Neural cell (in vitro differentiated cells): ENCODE results near the gene PPP2R1A. TPM values are rescaled to one million over a fixed set of nuclear protein-coding genes. Genes with fewer than 3 reads are reported as not detected.

Experiments
- H2AFZ ChIP-seq: fragments of 200-600, 300-800 bp; sonication (generic), shearing (Covaris generic); 2 replicates; pipeline ENCODE4 v1.6.0; 2014; ENCODE audit warnings: low read depth, mild to moderate bottlenecking, antibody characterized with exemption, low read length, moderate library complexity
- H3F3A ChIP-seq: fragments of 200-600 bp; shearing (Covaris generic); 2 replicates; pipeline ENCODE4 v1.6.1; 2016; ENCODE audit warnings: mild to moderate bottlenecking, moderate library complexity, mixed read lengths, antibody characterized with exemption, low read length; ENCODE audit not compliant: insufficient read depth, poor library complexity, severe bottlenecking
- H3K27ac ChIP-seq: fragments of 200-600, 300-800 bp; sonication (generic), shearing (Covaris generic); 2 replicates; pipeline ENCODE4 v1.5.1; 2014; ENCODE audit warnings: mild to moderate bottlenecking, low read length, moderate library complexity
- H3K27me3 ChIP-seq: fragments of 300-800, 200-600 bp; sonication (generic), shearing (Covaris generic); 2 replicates; pipeline ENCODE4 v1.6.0; 2014; ENCODE audit warnings: mild to moderate bottlenecking, low read depth, low read length, moderate library complexity; ENCODE audit not compliant: insufficient read depth
- H3K36me3 ChIP-seq: fragments of 300-800, 200-600 bp; sonication (generic), shearing (Covaris generic); 2 replicates; pipeline ENCODE4 v1.5.1; 2014; ENCODE audit warnings: mild to moderate bottlenecking, antibody characterized with exemption, low read length, moderate library complexity; ENCODE audit not compliant: insufficient read depth
- H3K4me2 ChIP-seq: fragments of 300-800, 200-600 bp; sonication (generic), shearing (Covaris generic); 2 replicates; pipeline ENCODE4 v1.6.0; 2014; ENCODE audit warnings: mild to moderate bottlenecking, low read length
- H3K4me3 ChIP-seq: fragments of 300-800, 200-600 bp; sonication (generic), shearing (Covaris generic); 2 replicates; pipeline ENCODE4 v1.5.1; 2014; ENCODE audit warnings: mild to moderate bottlenecking, low read length, moderate library complexity
- H3K79me2 ChIP-seq: fragments of 200-600 bp; shearing (Covaris generic); replicated peaks from 2 replicates; pipeline ENCODE4 v1.6.0; 2014; ENCODE audit warnings: mild to moderate bottlenecking, low read length, moderate library complexity; ENCODE audit not compliant: insufficient read depth
- H3K9ac ChIP-seq: fragments of 300-800, 200-600 bp; sonication (generic), shearing (Covaris generic); 2 replicates; pipeline ENCODE4 v1.6.1; 2016; ENCODE audit warnings: mild to moderate bottlenecking, low read length, mixed read lengths
- H3K9me2 ChIP-seq: fragments of 200-600 bp; shearing (Covaris generic); 2 replicates; pipeline ENCODE4 v1.6.1; 2016; ENCODE audit warnings: mild to moderate bottlenecking, low read length, mixed read lengths; ENCODE audit not compliant: insufficient read depth
- H3K9me3 ChIP-seq: fragments of 200-600, 300-800 bp; sonication (generic), shearing (Covaris generic); 2 replicates; pipeline ENCODE4 v1.6.1; 2016; ENCODE audit warnings: mild to moderate bottlenecking, mixed run types, low read length, moderate library complexity, mixed read lengths
- H4K20me1 ChIP-seq: fragments of 200-600 bp; shearing (Covaris generic); 2 replicates; pipeline ENCODE4 v1.6.1; 2016; ENCODE audit warnings: mild to moderate bottlenecking, mixed run types; ENCODE audit not compliant: insufficient read depth
- CTCF ChIP-seq: fragments of 450-650 bp; IDR thresholded peaks from 2 replicates; pipeline ENCODE4 v1.5.1; 2014; ENCODE audit warnings: antibody characterized with exemption, mild to moderate bottlenecking, moderate library complexity; ENCODE audit not compliant: poor library complexity, severe bottlenecking
- EP300 ChIP-seq: fragments of 450-650 bp; conservative IDR thresholded peaks from 2 replicates; pipeline ENCODE4 v1.6.1; 2014; ENCODE audit warnings: antibody characterized with exemption, mild to moderate bottlenecking, moderate library complexity; ENCODE audit not compliant: poor library complexity, severe bottlenecking
- EZH2 ChIP-seq: fragments of 200-600, 300-800 bp; shearing (Covaris generic), sonication (generic); IDR thresholded peaks from 2 replicates; pipeline ENCODE4 v1.6.1; 2014; ENCODE audit warnings: antibody characterized with exemption, low read length, borderline replicate concordance, mild to moderate bottlenecking; ENCODE audit not compliant: insufficient read depth, poor library complexity, severe bottlenecking
- MXI1 ChIP-seq: fragments of 450-650 bp; conservative IDR thresholded peaks from 2 replicates; pipeline ENCODE4 v1.6.1; 2014; ENCODE audit warnings: antibody characterized with exemption, mild to moderate bottlenecking; ENCODE audit not compliant: poor library complexity, severe bottlenecking
- POLR2AphosphoS5 ChIP-seq: IDR thresholded peaks from 2 replicates; pipeline ENCODE4 v1.6.1; 2012
- RAD21 ChIP-seq: fragments of 450-650 bp; conservative IDR thresholded peaks from 2 replicates; pipeline ENCODE4 v1.6.1; 2014; ENCODE audit warnings: antibody characterized with exemption, mild to moderate bottlenecking, moderate library complexity
- REST ChIP-seq: IDR thresholded peaks from 2 replicates; pipeline ENCODE4 v1.6.1; 2012; ENCODE audit warnings: borderline replicate concordance
- SMC3 ChIP-seq: fragments of 450-650 bp; conservative IDR thresholded peaks from 2 replicates; pipeline ENCODE4 v1.6.1; 2014; ENCODE audit warnings: antibody characterized with exemption, mild to moderate bottlenecking, moderate library complexity; ENCODE audit not compliant: poor library complexity
- TAF1 ChIP-seq: IDR thresholded peaks from 2 replicates; pipeline ENCODE4 v1.6.1; 2012; ENCODE audit warnings: low read depth
- polyA plus RNA-seq: library from polyadenylated mRNA; depleted of rRNA; stranded (reverse); fragments of >200 nt; gene quantifications from 2 replicates; pipeline ENCODE4 v1.2.3, GENCODE V29; 2014

PPP2R1A gene
- polyA plus RNA-seq, 1 donor from 2014 or later = 394 TPM

GRCh38 chr19:52237197-52237596 lies 47.3 kb downstream of the PPP2R1A start:
- Histone ChIP-seq H3K9ac (no peak overlapping the region), H4K20me1 (no peaks in the 10 kb centered on the region), H3K27ac (no peak overlapping the region)

GRCh38 chr19:52237771-52238400 lies 48.0 kb downstream of the PPP2R1A start:
- no peaks in the 10 kb centered on the region for H3K36me3 ChIP-seq
- H3K27me3 ChIP-seq = no peaks in the 10 kb centered on the region
- H3K4me2 ChIP-seq = no peak overlapping the region
- no peak overlapping the region for H3K27ac ChIP-seq
- H3K4me3 ChIP-seq = no peak overlapping the region
- no peaks in the 10 kb centered on the region for H3K9me3 ChIP-seq
- H3K9me2 ChIP-seq = no peaks in the 10 kb centered on the region
- H4K20me1 ChIP-seq = no peaks in the 10 kb centered on the region
- no peak overlapping the region for H3K9ac ChIP-seq
- H3F3A ChIP-seq = no peaks in the 10 kb centered on the region
- no peak overlapping the region for H2AFZ ChIP-seq
- no peaks in the 10 kb centered on the region for H3K79me2 ChIP-seq
- TF ChIP-seq TAF1 (no peak), RAD21 (peak; percentile 82), CTCF (peak; percentile 90), MXI1 (no peak), REST (no peak)

More at GRCh38 chr19:52237197-52237596, 47.3 kb downstream of the PPP2R1A start:
- no peaks in the 10 kb centered on the region for H3K36me3 ChIP-seq
- no peaks in the 10 kb centered on the region for H3K79me2 ChIP-seq
- H2AFZ ChIP-seq = no peak overlapping the region
- no peaks in the 10 kb centered on the region for H3K9me3 ChIP-seq
- no peaks in the 10 kb centered on the region for H3F3A ChIP-seq
- no peaks in the 10 kb centered on the region for H3K9me2 ChIP-seq
- no peaks in the 10 kb centered on the region for H3K27me3 ChIP-seq
- TF ChIP-seq SMC3 (no peak), REST (no peak), CTCF (no peak), MXI1 (no peak), RAD21 (no peak), TAF1 (no peak), EP300 (no peak), POLR2AphosphoS5 (no peak), EZH2 (no peak)
- H3K4me2 ChIP-seq = no peak overlapping the region
- no peak overlapping the region for H3K4me3 ChIP-seq
